ENCODE results near the gene WDR6. TPM values are rescaled to one million over a fixed set of nuclear protein-coding genes. Genes with fewer than 3 reads are reported as not detected.

The WDR6 gene
- total and polyA plus RNA-seq, 9 of the 15 experiments (the other 6 are each of a cell fraction or from before 2014, with no cell fraction given): 8.9 to 90.6 (median 44.7) TPM

GRCh38 chr3:49035281-49035680, 28.1 kb downstream of the WDR6 start (continued):
- TF ChIP-seq ZNF592 (IDR thresholded peaks at IDR 0.05) (no peak), MYC (IDR thresholded peaks at IDR 0.05; ENCODE audit: low read depth, low read length) (no peak), MYC (CRISPR knock-in tag; IDR thresholded peaks at IDR 0.05; ENCODE audit: borderline replicate concordance, low read depth) (no peak), GATAD2A (IDR thresholded peaks at IDR 0.05) (no peak), RBBP5 (IDR thresholded peaks at IDR 0.05; ENCODE audit: borderline replicate concordance, insufficient read depth, low read length, poor library complexity, severe bottlenecking) (no peak), KHSRP (IDR thresholded peaks at IDR 0.05) (no peak), ZNF253 (CRISPR knock-in tag; conservative IDR thresholded peaks at IDR 0.05) (no peak), ASH1L (IDR thresholded peaks at IDR 0.05; ENCODE audit: borderline replicate concordance, low read depth, partially characterized antibody) (no peak), ZNF609 (CRISPR knock-in tag; IDR thresholded peaks at IDR 0.05; ENCODE audit: borderline replicate concordance) (no peak), ZNF740 (CRISPR knock-in tag; IDR thresholded peaks at IDR 0.05) (no peak), ZNF740 (tag; IDR thresholded peaks at IDR 0.05) (no peak), DIDO1 (tag; IDR thresholded peaks at IDR 0.05; ENCODE audit: low read depth) (no peak), NRF1 (conservative IDR thresholded peaks at IDR 0.05 in 1 of 2, IDR thresholded peaks at IDR 0.05 in 1 of 2) (no peak)
